HG03097 (cell line): ENCODE data around the gene POSTN.
"Not testable (repeated sequence)": the region's sequence is repeated elsewhere in the genome, so short reads cannot be mapped to it uniquely, and the experiment has no call there.

Source experiments
- ATAC-seq: cut with Tn5 transposase; IDR thresholded peaks from one replicate; pipeline ENCODE4 v1.9.1; 2021; ENCODE audit not compliant: unreplicated experiment, low FRiP score

POSTN gene

GRCh38 chr13:37597477-37598025, 1.0 kb downstream of the POSTN start:
- no peak for ATAC-seq

GRCh38 chr13:37596805-37597204, 1.8 kb downstream of the POSTN start:
- ATAC-seq, result no peak

- no peak for ATAC-seq
Observed at GRCh38 chr13:37595162-37595561, 3.4 kb downstream of the POSTN start.

- no peak for ATAC-seq
Observed at GRCh38 chr13:37594550-37594949, 4.0 kb downstream of the POSTN start.

- ATAC-seq, result not testable (repeated sequence)
Observed at GRCh38 chr13:37589381-37589780, 9.2 kb downstream of the POSTN start.

- no peak for ATAC-seq
Observed at GRCh38 chr13:37587236-37587635, 11.3 kb downstream of the POSTN start.

GRCh38 chr13:37586164-37586563, 12.4 kb downstream of the POSTN start:
- ATAC-seq, result no peak

GRCh38 chr13:37585541-37585940, 13.0 kb downstream of the POSTN start:
- no peak for ATAC-seq

- ATAC-seq, result no peak
Observed at GRCh38 chr13:37576601-37577000, 22.0 kb downstream of the POSTN start.

- ATAC-seq, result no peak
Observed at GRCh38 chr13:37565425-37565824, 33.1 kb downstream of the POSTN start.

GRCh38 chr13:37561031-37561430, 37.5 kb downstream of the POSTN start:
- ATAC-seq, result no peak

GRCh38 chr13:37560526-37560925, 38.0 kb downstream of the POSTN start:
- ATAC-seq, result no peak

- not testable (repeated sequence) for ATAC-seq
Observed at GRCh38 chr13:37558766-37559165, 39.8 kb downstream of the POSTN start.

- ATAC-seq, result no peak
Observed at GRCh38 chr13:37546087-37546486, 52.5 kb downstream of the POSTN start.

GRCh38 chr13:37544995-37545394, 53.6 kb downstream of the POSTN start:
- ATAC-seq, result no peak

- ATAC-seq, result no peak
Observed at GRCh38 chr13:37539976-37540605, 58.5 kb downstream of the POSTN start.

- no peak for ATAC-seq
Observed at GRCh38 chr13:37539170-37539569, 59.4 kb downstream of the POSTN start.

- no peak for ATAC-seq
Observed at GRCh38 chr13:37535501-37535900, 63.1 kb downstream of the POSTN start.

GRCh38 chr13:37534676-37535075, 63.9 kb downstream of the POSTN start:
- ATAC-seq, result no peak

- ATAC-seq, result no peak
Observed at GRCh38 chr13:37534181-37534580, 64.4 kb downstream of the POSTN start.

GRCh38 chr13:37531049-37531448, 67.5 kb downstream of the POSTN start:
- no peak for ATAC-seq

- ATAC-seq, result no peak
Observed at GRCh38 chr13:37529751-37530385, 68.7 kb downstream of the POSTN start.
